HG03060 (cell line): Measurements from ENCODE around the gene ANO1.

Experiments
- ATAC-seq: cut with Tn5 transposase; IDR thresholded peaks from one replicate; pipeline ENCODE4 v1.9.1; 2021; ENCODE audit warnings: low read depth, moderate number of reproducible peaks; ENCODE audit not compliant: unreplicated experiment

The ANO1 gene

DNA sequence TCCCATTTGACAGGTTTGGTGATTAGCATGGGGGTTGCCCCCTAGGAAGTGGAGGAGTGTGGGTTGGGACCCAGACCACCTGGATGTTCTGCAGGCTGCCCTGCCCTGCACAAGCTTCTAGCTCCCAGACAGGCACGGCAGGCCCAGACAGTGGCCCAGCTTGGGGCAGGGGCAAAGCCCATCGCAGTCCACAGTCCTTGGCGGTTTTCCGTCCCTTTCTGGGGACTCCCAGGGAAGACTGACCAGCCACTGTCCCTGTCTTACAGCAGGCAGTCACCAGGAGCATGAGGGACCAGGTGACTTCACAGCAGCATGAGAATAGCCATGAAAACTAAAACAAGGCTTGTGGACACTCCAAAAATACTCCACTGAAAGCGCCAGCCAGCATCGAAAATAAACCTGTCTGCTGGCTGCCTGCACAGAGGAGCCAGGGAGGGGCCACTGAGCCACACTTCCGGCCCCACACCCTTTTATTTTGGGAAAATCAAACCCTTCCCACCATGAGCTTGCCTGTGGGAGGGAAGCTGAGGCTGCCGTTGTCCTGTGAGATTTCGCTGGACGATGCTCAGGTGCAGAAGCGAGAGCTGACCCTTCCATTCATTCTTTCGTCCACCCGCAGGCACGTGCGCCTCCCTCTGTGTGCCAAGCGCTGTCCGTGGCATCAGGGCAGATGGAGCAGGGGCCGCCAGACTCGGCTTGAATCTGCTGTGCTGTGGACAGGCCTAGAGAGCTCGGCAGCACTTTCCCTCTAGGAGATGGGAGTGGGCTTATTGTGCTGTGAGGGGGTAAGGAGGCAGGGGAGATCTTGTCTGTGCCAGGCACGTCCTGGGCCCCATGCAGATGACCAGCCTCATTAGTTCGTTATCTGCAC is 153.0 kb downstream of the ANO1 start:
- ATAC-seq, result no peak

- ATAC-seq, result no peak
Observed at GRCh38 chr11:70233034-70233433, 154.9 kb downstream of the ANO1 start.

GRCh38 chr11:70233511-70233934 is 155.4 kb downstream of the ANO1 start:
- ATAC-seq, result no peak

DNA sequence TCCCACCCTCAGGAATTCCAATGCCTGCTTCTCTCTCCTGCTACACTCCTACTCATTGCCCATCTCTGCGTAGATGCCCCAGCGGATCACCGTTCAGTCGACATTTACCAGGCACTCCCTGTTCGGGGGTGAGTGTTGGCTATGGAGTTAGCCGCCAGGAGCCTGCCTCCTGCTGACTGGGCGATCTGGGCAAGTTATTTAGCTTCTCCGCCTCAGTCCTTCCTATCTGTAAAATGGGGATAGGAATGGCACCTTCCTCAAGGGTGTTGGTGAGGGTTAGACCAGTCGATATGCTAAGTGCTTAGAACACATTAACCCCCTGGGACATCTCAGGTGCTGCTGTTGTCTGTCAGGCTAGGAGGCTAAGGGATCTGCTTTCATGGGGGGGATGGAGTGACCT is 155.8 kb downstream of the ANO1 start:
- no peak for ATAC-seq
